ENCODE data around the gene EFCAB6.

Gene EFCAB6

GRCh38 chr22:43490311-43490710, 321.8 kb downstream of the EFCAB6 start:
- DNase-seq: no peak

- DNase-seq: no peak
Measured at GRCh38 chr22:43488937-43489336, 323.2 kb downstream of the EFCAB6 start.

DNA sequence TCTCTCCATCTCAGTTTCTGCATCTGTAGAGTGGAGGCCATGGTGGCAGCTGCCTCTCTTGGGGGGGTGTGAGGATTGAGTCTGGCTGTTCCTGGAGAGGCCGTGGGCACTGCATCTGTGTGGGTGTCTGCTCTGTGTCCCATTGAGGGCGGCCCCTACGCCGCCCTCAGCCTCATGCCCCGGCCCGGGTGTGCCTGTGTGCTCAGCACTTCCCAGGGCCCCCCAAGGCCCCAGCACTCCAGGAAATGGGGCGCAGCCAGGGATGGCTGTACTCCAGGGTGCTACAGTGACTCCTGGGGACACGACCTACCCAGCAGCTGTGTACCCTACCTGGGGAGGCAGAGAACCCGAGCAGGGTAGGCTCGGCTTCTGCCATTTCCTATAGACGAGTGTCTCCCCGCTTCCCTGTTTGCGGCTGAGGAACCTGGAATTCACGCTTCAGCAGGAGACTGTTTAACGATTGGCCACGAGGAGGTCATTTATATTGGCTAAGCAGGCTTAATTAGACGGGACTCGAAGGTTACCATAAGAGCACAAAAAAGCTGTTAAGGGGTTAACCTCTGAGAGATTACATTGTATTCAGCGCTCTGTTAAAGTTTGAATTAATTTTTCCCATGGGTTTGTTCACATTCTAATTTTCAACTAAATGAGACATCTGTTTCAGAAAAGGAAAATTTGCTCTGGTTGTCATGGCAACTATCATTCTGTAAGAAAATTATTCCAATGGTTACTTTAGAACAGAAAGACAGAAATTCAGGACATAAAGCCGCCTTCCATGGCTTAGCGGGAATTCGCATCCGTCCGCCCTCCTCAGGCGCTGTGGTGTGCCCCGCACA, 323.9 kb downstream of the EFCAB6 start:
- no peak for DNase-seq

DNA sequence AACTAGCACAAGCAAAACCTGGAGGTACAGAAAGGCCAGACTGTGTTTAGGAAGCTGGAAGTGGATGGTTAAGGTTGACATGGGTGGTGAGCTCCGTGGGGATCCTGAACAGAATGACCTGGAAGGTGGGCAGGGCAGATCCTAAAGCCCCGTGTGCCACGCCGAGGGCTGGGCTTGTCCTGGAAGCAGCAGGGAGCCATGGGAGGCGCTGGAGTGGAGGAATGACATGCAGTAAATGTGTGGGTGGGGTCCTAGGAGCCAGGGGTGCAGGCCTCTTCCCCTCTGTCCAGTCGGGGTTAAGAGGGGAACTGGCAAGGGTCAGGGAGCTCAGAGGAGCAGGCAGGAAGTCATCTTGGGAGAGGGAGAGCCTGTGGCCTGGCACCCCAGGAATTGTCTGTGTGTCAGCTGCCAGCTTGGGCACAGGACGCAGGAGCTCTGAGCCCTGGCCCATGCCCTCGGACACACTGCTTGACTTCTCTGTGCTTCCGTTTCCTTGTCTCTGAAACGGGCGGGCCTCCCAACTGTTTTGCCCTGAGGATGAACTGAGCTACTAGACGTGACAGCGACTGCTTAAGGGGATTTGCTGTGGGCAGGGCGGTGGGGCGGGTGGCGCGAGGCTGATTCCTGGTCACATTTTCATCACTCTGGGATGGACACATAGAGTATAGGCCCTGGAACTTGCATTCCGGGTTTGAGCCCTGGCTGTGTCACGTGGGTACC, 324.6 kb downstream of the EFCAB6 start:
- no peak for DNase-seq

- no peak for DNase-seq
Measured at GRCh38 chr22:43485502-43486089, 326.5 kb downstream of the EFCAB6 start.

- DNase-seq: no peak
Measured at GRCh38 chr22:43484227-43484626, 327.9 kb downstream of the EFCAB6 start.

DNA sequence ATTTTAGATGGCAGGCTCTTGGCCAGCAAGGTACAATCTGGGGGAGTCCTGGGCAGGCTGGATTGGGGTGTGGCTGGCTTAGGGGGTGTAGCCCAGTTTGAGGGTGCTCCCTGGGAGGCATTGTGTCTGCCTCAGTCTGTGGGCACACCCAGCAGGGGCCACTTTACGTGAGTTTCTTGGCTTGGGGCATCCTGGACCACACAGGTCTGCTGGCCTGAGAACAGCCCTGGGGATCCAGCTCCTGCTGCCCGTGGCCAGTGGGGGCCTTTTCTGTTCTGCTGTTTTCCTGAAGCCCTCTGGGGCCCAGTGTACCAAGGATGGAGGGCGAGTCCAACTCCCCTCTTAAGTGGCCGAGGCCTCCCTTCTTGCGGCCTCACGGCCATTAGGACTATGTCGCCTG, 328.4 kb downstream of the EFCAB6 start:
- no peak for DNase-seq

GRCh38 chr22:43483266-43483665, 328.8 kb downstream of the EFCAB6 start:
- no peak for DNase-seq

GRCh38 chr22:43482318-43482625, 329.8 kb downstream of the EFCAB6 start:
- no peak for DNase-seq

DNA sequence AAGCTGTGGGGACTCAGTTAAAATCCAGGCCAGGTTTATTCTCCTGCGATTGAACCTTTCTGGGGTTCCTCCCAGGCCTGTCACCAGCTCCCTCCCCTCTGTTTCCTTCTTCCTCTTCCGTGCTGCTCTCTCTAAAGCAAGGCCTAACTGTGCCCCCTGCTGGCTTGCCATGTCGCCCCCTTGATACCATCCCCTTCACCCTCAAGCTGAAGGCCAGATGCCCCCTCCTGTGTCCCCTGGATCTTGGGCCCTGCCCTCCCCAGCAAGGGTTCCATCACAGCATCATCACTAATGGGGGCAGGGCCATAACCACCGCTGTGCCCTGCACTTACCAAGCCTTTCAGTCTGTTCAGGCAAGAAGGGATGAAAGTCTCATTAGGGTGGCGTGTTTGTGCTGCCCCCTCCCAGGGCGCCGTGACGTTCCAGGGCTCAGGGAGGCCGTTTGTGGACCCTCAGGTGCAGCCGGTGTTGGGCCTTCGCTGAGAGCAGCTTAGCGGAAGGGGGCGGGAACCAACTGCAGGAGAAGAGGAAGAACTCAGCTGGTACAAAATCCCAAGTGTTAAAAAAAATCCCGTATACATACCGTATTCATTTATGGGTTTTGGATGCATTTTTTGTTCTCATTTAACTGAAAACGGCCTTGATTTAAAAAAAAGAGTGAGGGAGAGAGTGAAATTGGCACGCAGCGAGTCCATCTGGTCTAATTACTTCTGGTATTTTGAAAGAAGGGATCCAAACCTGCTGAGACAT, 330.4 kb downstream of the EFCAB6 start:
- no peak for DNase-seq

- DNase-seq: no peak
Measured at GRCh38 chr22:43479962-43480361, 332.1 kb downstream of the EFCAB6 start.

- no peak for DNase-seq
Measured at GRCh38 chr22:43479301-43479950, 332.7 kb downstream of the EFCAB6 start.
